ENCODE data around the gene TRIM47. TPM values are rescaled to one million over a fixed set of nuclear protein-coding genes. Genes with fewer than 3 reads are reported as not detected.

Gene TRIM47
- total and polyA plus RNA-seq, 2 of the 13 experiments (the other 11 are each of a cell fraction or from before 2014, with no cell fraction given), result 33.5 to 82.0 TPM

GRCh38 chr17:75829747-75830146 lies 48.6 kb downstream of the TRIM47 start:
- ATAC-seq (no peak), DNase-seq (ENCODE audit: low spot score) (no peak), FAIRE-seq (no peak)
- H3K4me3 ChIP-seq (replicated peaks in 1 of 3; ENCODE audit: insufficient read depth in 1 of 3, low read depth in 2 of 3, low read length in 3 of 3), result no peak overlapping the region
- WGBS (ENCODE audit: low lambda C conversion rate), result 92% methylated on average over 6 of the region's 7 CpGs
- ChIA-PET CTCF (ENCODE audit: low intra/inter-chr PET ratio, low total read pairs) (interaction anchor here (0.9 kb wide), 1 partner anchor 19 kb away, joined by 3 read pairs; no protein-coding TSS in a partner anchor), POLR2A (interaction anchor here (1.1 to 8.0 kb wide), 7 partner anchors 11 to 56 kb away, joined by 3 to 88 read pairs (median 5); partner anchors contain the start of genes UNC13D and WBP2)
- BruUV-seq (replicated peaks), result no TSS peak
- no peaks in the 10 kb centered on the region for H3K27me3 ChIP-seq (ENCODE audit: control insufficient read depth in 1 of 2, insufficient read depth in 2 of 2, low read length in 2 of 2)
- peaks cover 16 to 34% of the 10 kb centered on the region in 2 experiments; a peak in 4 of 5 replicates for H3K36me3 ChIP-seq (replicated peaks in 1 of 2; ENCODE audit: control insufficient read depth in 1 of 2, insufficient read depth in 2 of 2, low read length in 2 of 2)
- H4K20me1 ChIP-seq (ENCODE audit: insufficient read depth, low read length), result no peaks in the 10 kb centered on the region
- no peak overlapping the region for H3K4me2 ChIP-seq (ENCODE audit: low read depth, low read length)
- H3K9me3 ChIP-seq (ENCODE audit: low read length), result no peaks in the 10 kb centered on the region
- in situ Hi-C loops (cut with HindIII; ENCODE audit: extremely low pct_ligation_motif_present, low pct_unique_long_range_greater_than_20kb) (no loop called here), intact Hi-C loops (cut with micrococcal nuclease; ENCODE audit: unreplicated experiment) (loop anchor here (5.0 kb wide), 1 partner anchor 52 kb away; a partner anchor contains a TSS)
- peaks cover 22% of the 10 kb centered on the region for H3K4me1 ChIP-seq (ENCODE audit: insufficient read depth, low read length)
- no peak overlapping the region for H3K27ac ChIP-seq (ENCODE audit: extremely low read length, insufficient read depth, low read length)
- no peak overlapping the region for H2AFZ ChIP-seq (ENCODE audit: low read length)
- H3K79me2 ChIP-seq (ENCODE audit: insufficient read depth, low read length), result no peaks in the 10 kb centered on the region
- H3K9ac ChIP-seq (ENCODE audit: insufficient read depth, low read depth, low read length), result no peak overlapping the region
- TF ChIP-seq DR1 (CRISPR knock-in tag; IDR thresholded peaks at IDR 0.05) (no peak), ASH2L (IDR thresholded peaks at IDR 0.05; ENCODE audit: insufficient read length, low read depth, low read length) (no peak), ZNF431 (CRISPR knock-in tag; IDR thresholded peaks at IDR 0.05; ENCODE audit: borderline replicate concordance, low read depth) (no peak), GZF1 (CRISPR knock-in tag; IDR thresholded peaks at IDR 0.05) (no peak), ZNF260 (CRISPR knock-in tag; IDR thresholded peaks at IDR 0.05; ENCODE audit: borderline replicate concordance, low read depth) (no peak), PLRG1 (conservative IDR thresholded peaks at IDR 0.05) (no peak), RXRA (CRISPR knock-in tag; IDR thresholded peaks at IDR 0.05) (no peak), ZNF878 (CRISPR knock-in tag; IDR thresholded peaks at IDR 0.05) (no peak), ZNF564 (CRISPR knock-in tag; IDR thresholded peaks at IDR 0.05) (no peak), IRF9 (CRISPR knock-in tag; IDR thresholded peaks at IDR 0.05; ENCODE audit: borderline replicate concordance) (no peak), NFKB2 (CRISPR knock-in tag; IDR thresholded peaks at IDR 0.05; ENCODE audit: borderline replicate concordance) (0 out of 2 replicates have a peak, but pooled peaks have one; percentile 6), RCOR2 (CRISPR knock-in tag; IDR thresholded peaks at IDR 0.05) (no peak), TEAD2 (CRISPR knock-in tag; IDR thresholded peaks at IDR 0.05) (no peak), ZNF773 (CRISPR knock-in tag; IDR thresholded peaks at IDR 0.05; ENCODE audit: borderline replicate concordance) (no peak)
- TF ChIP-seq, protein P1, sequence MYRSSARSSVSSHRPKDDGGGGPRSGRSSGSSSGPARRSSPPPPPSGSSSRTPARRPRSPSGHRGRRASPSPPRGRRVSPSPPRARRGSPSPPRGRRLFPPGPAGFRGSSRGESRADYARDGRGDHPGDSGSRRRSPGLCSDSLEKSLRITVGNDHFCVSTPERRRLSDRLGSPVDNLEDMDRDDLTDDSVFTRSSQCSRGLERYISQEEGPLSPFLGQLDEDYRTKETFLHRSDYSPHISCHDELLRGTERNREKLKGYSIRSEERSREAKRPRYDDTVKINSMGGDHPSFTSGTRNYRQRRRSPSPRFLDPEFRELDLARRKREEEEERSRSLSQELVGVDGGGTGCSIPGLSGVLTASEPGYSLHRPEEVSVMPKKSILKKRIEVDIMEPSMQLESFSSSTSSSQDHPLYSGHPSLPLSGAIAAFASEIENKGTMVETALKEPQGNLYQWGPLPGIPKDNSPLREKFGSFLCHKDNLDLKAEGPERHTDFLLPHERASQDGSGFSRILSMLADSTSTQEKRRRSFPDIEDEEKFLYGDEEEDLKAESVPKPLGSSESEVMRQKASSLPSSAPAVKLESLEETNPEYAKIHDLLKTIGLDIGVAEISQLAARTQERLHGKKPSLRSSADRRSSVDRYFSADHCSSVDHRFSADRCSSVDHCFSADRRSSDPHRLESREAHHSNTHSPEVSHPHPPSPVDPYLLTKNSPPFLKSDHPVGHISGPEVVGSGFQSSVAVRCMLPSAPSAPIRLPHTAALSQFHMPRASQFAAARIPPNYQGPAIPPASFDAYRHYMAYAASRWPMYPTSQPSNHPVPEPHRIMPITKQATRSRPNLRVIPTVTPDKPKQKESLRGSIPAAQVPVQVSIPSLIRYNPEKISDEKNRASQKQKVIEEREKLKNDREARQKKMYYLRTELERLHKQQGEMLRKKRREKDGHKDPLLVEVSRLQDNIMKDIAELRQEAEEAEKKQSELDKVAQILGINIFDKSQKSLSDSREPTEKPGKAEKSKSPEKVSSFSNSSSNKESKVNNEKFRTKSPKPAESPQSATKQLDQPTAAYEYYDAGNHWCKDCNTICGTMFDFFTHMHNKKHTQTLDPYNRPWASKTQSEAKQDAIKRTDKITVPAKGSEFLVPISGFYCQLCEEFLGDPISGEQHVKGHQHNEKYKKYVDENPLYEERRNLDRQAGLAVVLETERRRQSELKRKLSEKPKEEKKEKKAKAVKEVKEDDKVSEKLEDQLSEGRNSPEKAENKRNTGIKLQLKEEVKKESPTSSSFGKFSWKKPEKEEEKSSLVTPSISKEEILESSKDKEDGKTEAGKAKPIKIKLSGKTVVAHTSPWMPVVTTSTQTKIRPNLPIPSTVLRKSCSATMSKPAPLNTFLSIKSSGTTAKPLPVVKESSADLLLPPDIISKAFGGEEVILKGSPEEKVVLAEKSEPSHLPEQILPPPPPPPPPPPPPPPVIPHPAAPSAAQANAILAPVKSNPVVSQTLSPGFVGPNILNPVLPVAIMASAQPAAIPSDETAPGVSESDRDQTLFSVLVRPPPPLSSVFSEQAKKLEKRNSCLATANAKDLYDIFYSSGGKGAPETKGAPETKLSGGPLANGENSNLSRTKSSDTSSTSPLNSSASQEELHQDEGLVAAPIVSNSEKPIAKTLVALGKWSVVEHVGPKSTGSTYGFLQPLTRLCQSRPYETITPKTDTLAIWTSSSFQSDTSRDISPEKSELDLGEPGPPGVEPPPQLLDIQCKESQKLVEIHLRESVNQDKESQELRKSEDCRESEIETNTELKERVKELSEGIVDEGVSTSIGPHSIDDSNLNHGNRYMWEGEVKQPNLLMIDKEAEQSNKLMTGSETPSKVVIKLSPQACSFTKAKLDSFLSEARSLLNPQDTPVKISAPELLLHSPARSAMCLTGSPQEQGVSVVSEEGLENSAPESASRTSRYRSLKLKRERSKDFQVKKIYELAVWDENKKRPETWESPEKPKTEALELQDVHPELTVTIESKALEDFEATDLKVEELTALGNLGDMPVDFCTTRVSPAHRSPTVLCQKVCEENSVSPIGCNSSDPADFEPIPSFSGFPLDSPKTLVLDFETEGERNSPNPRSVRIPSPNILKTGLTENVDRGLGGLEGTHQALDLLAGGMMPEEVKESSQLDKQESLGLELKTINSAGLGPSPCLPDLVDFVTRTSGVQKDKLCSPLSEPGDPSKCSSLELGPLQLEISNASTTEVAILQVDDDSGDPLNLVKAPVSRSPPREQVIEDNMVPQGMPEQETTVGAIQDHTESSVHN (CRISPR knock-in tag; IDR thresholded peaks at IDR 0.05), result no peak
- TF ChIP-seq, protein P2, sequence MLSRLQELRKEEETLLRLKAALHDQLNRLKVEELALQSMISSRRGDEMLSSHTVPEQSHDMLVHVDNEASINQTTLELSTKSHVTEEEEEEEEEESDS (CRISPR knock-in tag; IDR thresholded peaks at IDR 0.05; ENCODE audit: borderline replicate concordance), result no peak

Measured in HepG2 (cell line).